ENCODE data around the gene RRP9. TPM values are rescaled to one million over a fixed set of nuclear protein-coding genes. Genes with fewer than 3 reads are reported as not detected.

RRP9 gene
- polyA plus RNA-seq, 1 donor from 2014 or later, result 26.8 TPM

DNA sequence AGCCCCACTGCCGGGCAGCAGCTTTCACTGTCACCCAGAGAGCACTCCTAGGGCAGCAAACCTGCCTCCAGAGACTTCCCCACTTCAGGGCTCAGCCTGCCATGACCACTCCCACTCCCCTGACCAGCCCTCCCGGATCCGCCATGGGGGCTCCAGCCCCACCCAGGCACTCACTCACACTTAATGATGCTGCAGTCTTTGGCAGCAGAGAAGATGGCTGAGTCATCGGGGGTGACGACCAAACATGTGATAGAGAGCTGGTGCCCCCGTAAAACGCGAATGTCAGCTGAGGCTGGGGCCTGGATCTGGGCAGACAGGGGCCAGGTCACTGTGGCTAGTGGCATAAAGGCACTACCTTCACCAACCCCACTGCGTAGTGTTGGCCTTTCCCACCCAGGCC is 4.7 kb downstream of the RRP9 start:
- TF ChIP-seq, protein P1, sequence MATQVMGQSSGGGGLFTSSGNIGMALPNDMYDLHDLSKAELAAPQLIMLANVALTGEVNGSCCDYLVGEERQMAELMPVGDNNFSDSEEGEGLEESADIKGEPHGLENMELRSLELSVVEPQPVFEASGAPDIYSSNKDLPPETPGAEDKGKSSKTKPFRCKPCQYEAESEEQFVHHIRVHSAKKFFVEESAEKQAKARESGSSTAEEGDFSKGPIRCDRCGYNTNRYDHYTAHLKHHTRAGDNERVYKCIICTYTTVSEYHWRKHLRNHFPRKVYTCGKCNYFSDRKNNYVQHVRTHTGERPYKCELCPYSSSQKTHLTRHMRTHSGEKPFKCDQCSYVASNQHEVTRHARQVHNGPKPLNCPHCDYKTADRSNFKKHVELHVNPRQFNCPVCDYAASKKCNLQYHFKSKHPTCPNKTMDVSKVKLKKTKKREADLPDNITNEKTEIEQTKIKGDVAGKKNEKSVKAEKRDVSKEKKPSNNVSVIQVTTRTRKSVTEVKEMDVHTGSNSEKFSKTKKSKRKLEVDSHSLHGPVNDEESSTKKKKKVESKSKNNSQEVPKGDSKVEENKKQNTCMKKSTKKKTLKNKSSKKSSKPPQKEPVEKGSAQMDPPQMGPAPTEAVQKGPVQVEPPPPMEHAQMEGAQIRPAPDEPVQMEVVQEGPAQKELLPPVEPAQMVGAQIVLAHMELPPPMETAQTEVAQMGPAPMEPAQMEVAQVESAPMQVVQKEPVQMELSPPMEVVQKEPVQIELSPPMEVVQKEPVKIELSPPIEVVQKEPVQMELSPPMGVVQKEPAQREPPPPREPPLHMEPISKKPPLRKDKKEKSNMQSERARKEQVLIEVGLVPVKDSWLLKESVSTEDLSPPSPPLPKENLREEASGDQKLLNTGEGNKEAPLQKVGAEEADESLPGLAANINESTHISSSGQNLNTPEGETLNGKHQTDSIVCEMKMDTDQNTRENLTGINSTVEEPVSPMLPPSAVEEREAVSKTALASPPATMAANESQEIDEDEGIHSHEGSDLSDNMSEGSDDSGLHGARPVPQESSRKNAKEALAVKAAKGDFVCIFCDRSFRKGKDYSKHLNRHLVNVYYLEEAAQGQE (IDR thresholded peaks at IDR 0.05; ENCODE audit: borderline replicate concordance), result no peak
- TF ChIP-seq SMC3 (conservative IDR thresholded peaks at IDR 0.05; ENCODE audit: poor library complexity) (no peak), EZH2 (IDR thresholded peaks at IDR 0.05; ENCODE audit: borderline replicate concordance, insufficient read depth, low read length, poor library complexity, severe bottlenecking) (no peak), TAF1 (IDR thresholded peaks at IDR 0.05; ENCODE audit: low read depth) (no peak), MXI1 (conservative IDR thresholded peaks at IDR 0.05; ENCODE audit: poor library complexity, severe bottlenecking) (no peak), EP300 (conservative IDR thresholded peaks at IDR 0.05; ENCODE audit: poor library complexity, severe bottlenecking) (no peak)
- TF ChIP-seq, protein P2, sequence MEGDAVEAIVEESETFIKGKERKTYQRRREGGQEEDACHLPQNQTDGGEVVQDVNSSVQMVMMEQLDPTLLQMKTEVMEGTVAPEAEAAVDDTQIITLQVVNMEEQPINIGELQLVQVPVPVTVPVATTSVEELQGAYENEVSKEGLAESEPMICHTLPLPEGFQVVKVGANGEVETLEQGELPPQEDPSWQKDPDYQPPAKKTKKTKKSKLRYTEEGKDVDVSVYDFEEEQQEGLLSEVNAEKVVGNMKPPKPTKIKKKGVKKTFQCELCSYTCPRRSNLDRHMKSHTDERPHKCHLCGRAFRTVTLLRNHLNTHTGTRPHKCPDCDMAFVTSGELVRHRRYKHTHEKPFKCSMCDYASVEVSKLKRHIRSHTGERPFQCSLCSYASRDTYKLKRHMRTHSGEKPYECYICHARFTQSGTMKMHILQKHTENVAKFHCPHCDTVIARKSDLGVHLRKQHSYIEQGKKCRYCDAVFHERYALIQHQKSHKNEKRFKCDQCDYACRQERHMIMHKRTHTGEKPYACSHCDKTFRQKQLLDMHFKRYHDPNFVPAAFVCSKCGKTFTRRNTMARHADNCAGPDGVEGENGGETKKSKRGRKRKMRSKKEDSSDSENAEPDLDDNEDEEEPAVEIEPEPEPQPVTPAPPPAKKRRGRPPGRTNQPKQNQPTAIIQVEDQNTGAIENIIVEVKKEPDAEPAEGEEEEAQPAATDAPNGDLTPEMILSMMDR (IDR thresholded peaks at IDR 0.05; ENCODE audit: poor library complexity, severe bottlenecking), result no peak
- H3K9ac ChIP-seq (ENCODE audit: low read length), result no peak overlapping the region
- no peak overlapping the region for H3K4me2 ChIP-seq (ENCODE audit: low read length)
- no peaks in the 10 kb centered on the region for H3K9me2 ChIP-seq (ENCODE audit: insufficient read depth, low read length)
- no peaks in the 10 kb centered on the region for H3K9me3 ChIP-seq (ENCODE audit: low read length)
- H4K20me1 ChIP-seq (ENCODE audit: insufficient read depth), result no peaks in the 10 kb centered on the region
- H3K79me2 ChIP-seq (replicated peaks; ENCODE audit: insufficient read depth, low read length), result no peaks in the 10 kb centered on the region
- H2AFZ ChIP-seq (ENCODE audit: low read depth, low read length), result no peak overlapping the region
- H3K4me3 ChIP-seq (ENCODE audit: low read length), result no peak overlapping the region
- H3K27ac ChIP-seq (ENCODE audit: low read length), result no peak overlapping the region
- no peaks in the 10 kb centered on the region for H3F3A ChIP-seq (ENCODE audit: insufficient read depth, low read length, poor library complexity, severe bottlenecking)
- H3K27me3 ChIP-seq (ENCODE audit: insufficient read depth, low read depth, low read length), result no peaks in the 10 kb centered on the region
- no peaks in the 10 kb centered on the region for H3K36me3 ChIP-seq (ENCODE audit: insufficient read depth, low read length)

DNA sequence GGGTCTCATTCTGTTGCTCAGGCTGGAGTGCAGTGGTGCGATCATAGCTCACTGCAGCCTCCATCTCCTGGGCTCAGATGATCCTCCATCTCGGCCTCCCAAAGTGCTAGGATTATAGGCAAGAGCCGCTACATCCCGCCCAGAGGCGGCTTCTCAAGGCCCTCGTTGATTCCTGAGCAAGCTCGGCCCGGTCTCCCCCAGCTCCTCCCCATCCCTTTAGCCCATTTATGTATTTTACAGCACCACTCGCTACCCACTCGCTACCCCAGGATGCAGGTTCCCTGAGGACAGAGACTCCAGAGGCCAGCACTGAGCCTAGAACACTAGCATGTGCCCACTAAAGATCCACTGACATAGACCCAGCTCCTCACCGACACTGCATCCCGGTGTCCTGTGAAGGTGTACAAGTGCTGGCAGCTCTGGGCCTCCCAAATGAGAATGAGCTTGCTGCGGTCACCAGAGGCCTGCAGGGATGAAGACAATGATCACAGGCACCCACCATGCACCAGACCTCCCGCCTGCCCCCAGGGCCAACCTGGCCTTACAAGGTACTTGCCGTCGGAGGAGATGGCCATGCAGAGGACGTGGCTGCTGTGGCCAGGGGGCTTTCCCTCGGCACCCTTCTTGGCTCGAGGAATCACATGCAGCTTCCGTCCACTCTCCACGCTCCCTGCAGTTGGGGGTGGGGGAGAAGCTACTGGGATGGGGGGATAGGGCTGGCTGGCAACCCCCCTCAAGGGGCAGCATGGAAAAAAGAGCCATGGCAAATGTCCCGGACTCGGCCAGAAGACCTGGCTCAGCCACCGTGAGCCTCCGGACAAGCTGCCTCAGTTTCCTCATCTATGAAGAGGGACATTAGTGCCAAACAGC is 5.6 kb downstream of the RRP9 start:
- H3K9me2 ChIP-seq (ENCODE audit: insufficient read depth, low read length), result no peaks in the 10 kb centered on the region
- H3K36me3 ChIP-seq (ENCODE audit: insufficient read depth, low read length), result no peaks in the 10 kb centered on the region
- TF ChIP-seq, protein P1 (IDR thresholded peaks at IDR 0.05; ENCODE audit: borderline replicate concordance), result no peak
- TF ChIP-seq EP300 (conservative IDR thresholded peaks at IDR 0.05; ENCODE audit: poor library complexity, severe bottlenecking), result no peak
- TF ChIP-seq SMC3 (conservative IDR thresholded peaks at IDR 0.05; ENCODE audit: poor library complexity), result no peak
- TF ChIP-seq, protein P2 (IDR thresholded peaks at IDR 0.05; ENCODE audit: poor library complexity, severe bottlenecking), result no peak
- no peak for TF ChIP-seq EZH2 (IDR thresholded peaks at IDR 0.05; ENCODE audit: borderline replicate concordance, insufficient read depth, low read length, poor library complexity, severe bottlenecking)
- TF ChIP-seq TAF1 (IDR thresholded peaks at IDR 0.05; ENCODE audit: low read depth), result no peak
- no peaks in the 10 kb centered on the region for H4K20me1 ChIP-seq (ENCODE audit: insufficient read depth)
- H3K27me3 ChIP-seq (ENCODE audit: insufficient read depth, low read depth, low read length), result no peaks in the 10 kb centered on the region
- H3K4me3 ChIP-seq (ENCODE audit: low read length), result no peak overlapping the region
- no peaks in the 10 kb centered on the region for H3F3A ChIP-seq (ENCODE audit: insufficient read depth, low read length, poor library complexity, severe bottlenecking)
- H3K9ac ChIP-seq (ENCODE audit: low read length), result no peak overlapping the region
- no peaks in the 10 kb centered on the region for H3K9me3 ChIP-seq (ENCODE audit: low read length)
- H3K79me2 ChIP-seq (replicated peaks; ENCODE audit: insufficient read depth, low read length), result no peaks in the 10 kb centered on the region
- no peak overlapping the region for H3K4me2 ChIP-seq (ENCODE audit: low read length)
- H3K27ac ChIP-seq (ENCODE audit: low read length), result no peak overlapping the region
- no peak overlapping the region for H2AFZ ChIP-seq (ENCODE audit: low read depth, low read length)
